HL-60/S4 treated with phorbol 12-myristate 13-acetate at 8.2 ng/mL for 4 days and 3 days (cell line): Measurements from ENCODE around the gene C13orf46.

ENCODE experiments used
- in situ Hi-C: fragments of 300-500 bp; cut with MboI; formaldehyde crosslinking; loops from 2 replicates; pipeline ENCODE4 v1.15.0; 2022; ENCODE audit warnings: low sequenced_read_pairs

The C13orf46 gene

DNA sequence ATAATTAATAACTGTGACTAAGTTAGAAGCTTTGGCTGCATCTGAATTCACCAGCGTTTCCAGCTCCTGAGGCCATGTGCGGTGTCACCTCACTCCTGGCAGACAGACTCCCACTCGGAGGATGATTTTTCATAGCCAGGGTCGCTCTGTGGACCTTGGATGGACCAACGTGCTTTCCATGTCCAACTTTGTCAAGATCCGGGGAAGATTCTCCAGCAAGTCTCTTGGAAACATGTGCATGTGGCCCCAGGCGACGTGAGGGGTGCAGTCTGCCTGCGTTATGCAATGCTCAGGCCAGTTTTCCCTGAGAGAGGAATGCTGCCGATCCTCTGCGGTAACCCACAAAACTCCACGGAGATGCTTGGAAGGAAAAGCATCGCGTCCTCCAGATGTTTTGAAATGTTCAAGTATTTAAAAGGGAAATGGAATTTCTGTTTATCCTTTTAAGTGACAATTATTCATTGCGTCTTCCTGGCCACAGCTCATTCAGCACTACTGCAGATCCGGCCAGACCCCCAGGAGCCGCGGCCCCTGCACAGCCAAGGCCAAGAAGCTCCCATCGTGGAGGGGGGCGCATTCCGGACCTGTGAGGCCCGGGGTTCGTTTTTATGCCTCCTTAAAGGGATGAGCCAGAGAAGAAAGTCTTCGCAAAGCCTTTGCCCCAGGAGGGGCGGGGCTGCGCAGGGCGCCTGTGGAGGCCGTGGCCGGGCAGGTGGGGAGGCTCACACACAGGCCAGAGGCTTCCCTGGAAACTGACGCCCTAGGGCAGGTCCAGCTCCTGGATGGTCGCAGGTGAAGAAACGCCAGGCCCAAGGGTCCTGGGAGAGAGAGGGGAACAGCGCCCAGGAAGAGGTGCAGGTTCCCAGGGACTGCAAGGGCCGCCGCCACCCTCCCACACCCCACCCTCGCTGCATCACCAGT lies 46.0 kb downstream of the C13orf46 start:
- in situ Hi-C loops, result no loop called here

DNA sequence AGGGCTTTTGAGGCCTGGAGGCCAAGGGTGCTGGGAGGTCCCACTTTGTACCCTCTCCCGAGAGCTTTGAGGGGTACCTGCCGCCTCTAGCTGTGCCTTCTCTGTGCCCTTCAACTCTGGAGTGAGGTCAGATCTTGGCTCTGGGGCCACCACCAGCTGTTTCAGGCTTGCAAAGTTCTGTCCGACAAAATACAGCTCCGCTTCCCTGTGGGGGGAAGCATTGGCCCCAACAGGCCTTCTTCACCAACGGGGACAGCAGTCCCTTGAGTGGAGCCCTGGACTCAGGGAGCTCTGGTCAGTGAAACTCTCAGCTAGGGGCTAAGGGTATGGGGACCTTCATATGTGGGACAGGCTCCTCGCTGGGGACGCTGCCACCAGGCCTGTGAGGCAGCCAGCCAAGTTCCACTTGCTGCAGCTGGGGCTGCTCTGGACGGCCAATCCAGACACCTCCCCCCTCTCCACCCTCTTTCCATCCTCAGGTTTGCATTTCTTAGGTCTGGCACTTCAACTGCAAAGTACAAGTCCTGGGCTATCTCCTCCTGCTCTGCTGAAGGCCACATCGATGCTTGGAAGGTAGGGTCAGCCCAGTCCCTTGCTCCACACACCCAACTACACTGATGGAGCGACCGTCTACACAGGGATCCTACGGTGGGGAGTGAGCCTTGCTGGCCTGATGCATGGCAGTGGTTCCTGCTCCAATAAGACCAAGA lies 46.8 kb downstream of the C13orf46 start:
- in situ Hi-C loops, result no loop called here

DNA sequence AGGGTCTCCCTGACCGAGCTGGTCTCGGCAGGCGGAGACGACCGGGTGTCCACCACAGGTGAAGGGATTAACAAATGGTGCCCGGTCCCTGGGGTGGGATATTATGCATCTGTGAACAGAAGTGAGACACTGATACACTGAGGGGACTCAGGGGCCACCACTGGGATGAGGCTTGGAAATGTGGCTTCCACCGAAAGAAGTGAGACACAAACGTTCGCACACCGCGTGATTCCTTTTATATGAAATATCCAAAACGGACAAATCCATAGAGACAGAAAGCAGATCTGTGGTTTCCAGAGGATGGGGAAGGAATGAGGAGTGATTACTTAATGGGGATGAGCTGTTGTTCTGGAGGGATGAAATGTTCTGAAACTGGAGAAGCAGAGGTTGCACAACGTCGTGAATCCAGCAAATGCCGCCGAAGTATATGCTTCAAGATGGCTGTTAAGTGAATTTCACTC lies 47.5 kb downstream of the C13orf46 start:
- in situ Hi-C loops, result no loop called here

DNA sequence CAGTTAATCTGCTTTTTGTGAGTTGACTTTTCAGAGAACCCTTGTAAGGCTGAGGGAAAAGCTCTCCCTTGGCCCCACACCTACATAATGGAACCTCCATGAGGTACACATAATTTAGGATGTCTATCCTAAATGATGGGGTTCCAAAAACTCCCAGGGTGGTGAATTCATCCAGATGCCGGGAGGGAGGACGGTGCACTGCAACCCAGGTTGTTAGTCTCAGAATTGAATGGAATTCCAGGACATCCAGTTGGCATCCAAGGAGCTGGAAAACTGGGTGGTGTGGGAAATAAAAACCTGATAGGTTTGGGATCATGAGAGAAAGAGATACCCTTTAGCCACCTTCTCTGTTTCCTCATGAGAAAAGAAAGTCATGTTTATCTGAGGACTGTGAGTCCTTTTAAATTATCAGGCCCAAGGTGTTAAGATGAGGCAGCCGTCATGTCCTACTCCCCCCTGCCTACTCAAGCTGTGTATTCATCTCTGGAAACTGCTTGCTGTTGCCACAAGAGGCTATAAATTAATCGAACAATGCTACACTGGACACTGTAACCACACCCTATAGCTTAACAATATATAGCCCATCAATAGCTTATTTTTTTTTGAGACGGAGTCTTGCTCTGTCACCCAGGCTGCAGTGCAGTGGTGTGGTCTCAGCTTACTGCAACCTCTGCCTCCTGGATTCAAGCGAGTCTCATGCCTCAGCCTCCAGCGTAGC lies 49.5 kb downstream of the C13orf46 start:
- in situ Hi-C loops, result no loop called here

DNA sequence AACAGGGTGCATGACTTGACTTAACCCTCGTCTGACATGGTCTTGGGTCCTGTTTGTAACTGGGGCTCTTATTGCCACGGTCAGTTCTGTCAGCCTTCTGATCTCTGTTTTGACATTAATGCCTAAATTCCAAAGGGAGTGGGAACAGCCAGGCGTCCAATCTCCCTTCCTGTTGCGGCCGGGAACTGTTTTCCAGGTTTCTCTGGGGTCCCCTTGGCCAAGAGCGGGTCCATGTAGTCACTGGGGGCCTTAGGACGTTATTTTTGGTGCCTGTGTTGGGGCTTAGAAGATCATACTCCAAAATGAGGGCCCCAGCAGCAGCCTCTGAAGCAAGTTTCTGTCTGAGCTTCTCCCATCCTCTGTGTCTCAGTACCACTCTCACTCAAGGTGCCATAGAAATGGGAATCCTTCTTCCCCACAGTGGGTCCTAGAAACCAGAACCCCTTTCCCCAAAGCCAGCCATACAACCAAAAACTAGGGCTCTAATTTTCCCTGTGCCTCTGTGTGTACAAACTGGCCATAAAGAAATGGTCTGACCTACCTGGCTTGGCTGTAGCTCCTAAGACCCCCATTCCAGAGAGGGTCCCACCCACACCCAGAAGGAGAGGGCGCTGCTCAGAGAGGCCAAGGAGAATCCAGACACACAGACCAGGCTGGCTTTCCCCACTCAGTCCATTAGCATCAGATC lies 50.4 kb downstream of the C13orf46 start:
- in situ Hi-C loops, result no loop called here

DNA sequence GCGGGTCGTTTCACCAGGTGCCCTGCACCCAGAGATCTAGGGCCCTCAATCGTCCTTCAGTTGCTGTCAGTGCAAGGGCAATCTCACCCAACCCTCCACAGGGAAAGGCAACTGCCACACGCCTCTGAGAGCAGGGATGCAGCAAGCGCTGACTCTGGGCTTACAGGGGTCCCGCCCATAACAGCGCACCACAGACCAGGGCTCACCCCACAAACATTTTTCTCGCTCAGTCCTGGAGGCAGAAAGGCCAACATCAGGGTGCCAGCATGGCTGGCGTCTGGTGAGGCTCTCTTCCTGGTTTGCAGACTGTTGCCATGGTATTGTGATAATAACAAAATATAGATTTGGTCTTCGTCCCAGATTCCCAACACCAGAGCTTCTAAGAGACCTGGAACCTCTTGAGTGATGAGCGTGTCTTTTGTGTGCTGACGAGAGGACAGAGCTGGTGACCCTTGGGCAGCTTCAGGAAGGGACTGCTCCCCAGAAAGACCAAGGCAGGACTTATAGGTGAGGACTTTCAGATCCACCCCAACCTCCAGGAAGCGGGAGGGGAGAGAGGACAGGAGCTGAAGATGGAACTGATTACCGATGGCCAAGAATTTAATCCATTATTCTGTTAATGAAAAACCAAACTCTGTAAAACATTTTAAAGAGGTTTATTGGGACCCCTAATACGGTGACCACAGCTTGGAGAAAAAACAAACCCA lies 51.3 kb downstream of the C13orf46 start:
- in situ Hi-C loops, result no loop called here

DNA sequence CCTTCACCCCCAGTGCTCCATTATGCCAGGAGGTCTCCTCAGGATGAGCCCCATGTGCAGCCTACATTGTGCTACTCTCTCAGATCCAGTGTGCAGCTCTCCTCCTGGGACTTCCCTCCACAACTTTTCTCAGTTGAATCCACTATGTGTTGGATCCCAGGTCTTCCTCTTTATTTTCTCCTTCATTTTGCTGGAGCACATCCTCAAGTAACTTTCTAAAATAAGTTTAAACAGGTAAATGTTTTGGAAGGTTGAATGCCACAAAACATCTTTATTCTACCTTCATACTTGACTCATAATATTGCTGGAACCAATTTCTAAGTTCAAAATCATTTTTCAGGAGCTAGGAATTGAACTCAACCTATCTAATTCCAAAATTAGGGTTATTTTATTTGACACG lies 52.1 kb downstream of the C13orf46 start:
- in situ Hi-C loops, result no loop called here

DNA sequence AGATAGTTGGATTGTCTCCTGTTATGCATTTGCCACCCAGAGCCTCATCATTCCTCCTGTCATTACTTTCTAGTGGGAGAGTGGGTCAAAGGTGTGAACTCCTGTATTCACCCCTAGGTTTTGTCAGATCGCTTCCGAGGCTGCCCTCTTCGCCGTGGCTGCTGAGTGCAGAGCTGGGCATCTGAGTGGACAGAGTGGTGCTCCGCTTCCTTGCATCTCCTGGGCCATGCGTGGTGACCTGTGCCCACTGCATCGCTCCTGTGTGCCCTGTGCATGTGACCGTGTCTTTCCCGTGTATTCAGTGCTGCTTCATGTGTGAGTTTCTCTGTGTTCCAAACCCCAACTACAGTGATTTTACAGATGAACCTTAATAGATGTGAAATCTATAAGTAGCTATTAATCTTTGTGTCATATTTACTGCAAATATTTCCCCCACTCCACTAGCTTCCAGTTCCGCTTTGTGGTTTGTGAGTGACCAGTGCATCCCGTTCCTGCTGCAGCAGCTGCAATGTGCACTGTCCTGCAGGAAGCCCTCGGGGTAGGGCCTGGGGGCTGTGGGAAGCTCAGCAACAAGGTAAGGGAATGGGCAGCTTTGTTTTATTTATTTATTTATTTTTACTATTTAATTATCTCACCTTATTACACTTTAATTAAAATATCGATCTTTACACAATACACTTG lies 53.1 kb downstream of the C13orf46 start:
- in situ Hi-C loops, result no loop called here

DNA sequence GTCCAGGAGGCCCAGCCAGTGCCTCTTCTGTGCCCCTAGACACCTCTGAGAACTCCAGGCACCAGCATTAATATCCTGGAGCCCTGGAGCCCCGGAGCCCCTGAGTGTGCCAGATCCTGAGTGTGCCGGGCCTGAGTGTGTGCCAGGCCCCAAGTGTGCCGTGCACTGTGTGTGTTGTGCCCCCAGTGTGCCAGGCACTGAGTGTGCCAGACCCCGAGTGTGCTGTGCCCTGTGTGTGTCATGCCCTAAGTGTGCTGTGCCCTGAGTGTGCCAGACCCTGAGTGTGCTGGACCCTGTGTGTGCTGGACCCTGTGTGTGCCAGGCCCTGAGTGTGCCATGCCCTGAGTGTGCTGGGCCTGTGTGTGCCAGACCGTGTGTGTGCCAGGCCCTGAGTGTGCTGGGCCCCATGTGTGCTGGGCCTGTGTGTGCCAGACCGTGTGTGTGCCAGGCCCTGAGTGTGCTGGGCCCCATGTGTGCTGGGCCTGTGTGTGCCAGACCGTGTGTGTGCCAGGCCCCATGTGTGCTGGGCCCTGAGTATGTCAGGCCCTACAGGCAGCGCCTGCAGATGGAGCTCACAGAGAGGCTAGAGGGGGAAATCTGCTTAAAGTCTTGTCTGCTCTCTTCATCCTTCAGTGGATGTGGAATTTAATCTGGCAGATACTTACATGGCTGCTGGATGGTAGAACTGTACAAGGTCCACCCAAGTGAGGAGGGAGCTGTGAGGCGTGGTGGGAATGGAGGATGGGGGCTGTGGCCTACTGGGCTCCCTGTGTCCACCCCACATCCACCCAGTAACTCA lies 53.9 kb downstream of the C13orf46 start:
- in situ Hi-C loops, result no loop called here

DNA sequence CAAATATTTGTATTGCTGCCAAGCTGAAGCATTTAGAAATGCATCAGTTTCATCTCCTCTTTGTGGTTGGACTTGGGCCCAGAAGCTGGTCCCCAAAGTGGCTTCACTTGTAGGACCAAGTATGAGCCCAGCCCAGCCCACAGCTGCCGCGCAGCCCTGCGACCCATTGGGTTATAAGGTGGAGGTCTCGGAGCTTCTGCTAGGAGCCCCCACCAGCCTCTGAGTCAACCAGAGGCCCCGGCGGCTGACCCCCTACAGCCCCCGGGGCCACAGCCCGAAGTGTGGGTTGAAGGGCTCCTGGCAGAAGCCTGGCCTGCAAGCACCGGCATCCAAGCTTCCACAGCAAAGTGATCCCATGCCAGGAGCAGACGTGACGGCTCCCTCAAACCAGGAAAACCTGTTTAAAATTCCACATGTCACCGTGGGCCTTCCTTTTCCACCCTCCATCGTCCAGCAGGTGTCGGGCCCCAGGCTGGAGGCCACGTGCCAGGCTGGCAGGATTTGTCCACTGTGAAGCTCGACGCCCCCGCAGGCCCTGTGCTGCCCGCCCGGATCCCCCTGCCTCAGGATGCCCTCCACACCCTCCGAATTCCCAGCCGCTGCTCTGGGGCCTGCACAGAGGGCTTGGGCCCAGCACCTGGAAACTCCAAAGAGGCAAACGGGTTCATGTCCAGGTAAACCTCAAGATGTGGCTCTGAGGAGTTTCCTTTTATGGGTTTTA lies 54.7 kb downstream of the C13orf46 start:
- in situ Hi-C loops, result no loop called here

DNA sequence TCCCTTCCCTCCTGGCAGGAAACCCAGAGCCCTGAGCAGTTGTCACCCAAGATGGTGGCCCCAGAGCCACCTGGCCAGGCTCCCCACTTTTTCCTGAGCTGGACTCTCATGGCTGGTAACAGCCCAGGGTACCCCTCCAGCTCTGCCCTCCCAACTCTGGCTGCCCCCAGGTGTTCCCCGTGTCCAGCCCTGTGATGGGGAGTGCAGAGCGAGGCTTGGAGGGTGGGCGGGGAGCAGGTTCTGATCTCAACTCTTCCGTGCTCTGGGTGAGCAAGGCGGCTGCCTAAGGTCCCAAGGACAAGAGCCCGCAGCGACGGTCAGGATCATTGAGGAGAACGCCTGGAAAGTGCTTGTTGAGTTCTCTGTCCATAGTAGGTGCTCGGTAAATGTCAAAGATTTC lies 55.3 kb downstream of the C13orf46 start:
- in situ Hi-C loops, result no loop called here

DNA sequence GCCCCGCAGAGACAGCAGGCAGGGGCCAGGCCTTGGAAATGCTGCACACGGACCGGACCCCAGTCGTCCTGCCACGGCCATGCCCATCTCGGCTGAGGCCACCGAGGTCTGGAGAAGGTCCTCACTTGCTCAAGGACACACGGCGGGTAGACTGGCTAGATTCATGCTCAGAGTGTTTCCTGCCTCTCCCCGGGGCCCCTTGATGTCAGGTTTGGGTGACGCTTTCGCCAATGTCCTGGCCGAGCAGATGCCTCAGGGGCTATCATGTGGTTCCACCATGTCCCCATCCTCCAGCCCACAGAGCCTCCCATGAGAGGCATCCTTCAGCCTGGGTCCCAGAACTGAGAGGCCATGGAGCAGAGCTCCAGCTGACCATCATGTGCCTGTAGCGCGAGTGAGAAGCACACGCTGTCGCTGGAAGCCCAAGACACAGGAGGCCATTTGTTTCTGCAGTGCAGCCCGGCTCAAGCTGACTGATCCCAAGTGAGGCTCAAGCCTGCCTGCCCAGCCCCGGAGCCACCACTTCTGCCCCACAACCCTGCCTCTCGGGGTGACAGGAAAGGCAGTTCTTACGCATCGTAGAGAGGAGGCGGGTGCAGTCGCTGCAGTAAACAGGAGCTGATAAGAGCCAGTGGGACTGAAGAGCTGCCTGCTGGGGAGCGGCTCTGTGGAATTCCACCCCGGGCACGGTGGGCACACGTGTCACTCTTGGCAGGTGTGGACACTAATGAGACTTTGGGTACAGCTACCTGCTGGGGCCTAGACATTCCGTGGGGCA lies 56.1 kb downstream of the C13orf46 start:
- in situ Hi-C loops, result no loop called here

DNA sequence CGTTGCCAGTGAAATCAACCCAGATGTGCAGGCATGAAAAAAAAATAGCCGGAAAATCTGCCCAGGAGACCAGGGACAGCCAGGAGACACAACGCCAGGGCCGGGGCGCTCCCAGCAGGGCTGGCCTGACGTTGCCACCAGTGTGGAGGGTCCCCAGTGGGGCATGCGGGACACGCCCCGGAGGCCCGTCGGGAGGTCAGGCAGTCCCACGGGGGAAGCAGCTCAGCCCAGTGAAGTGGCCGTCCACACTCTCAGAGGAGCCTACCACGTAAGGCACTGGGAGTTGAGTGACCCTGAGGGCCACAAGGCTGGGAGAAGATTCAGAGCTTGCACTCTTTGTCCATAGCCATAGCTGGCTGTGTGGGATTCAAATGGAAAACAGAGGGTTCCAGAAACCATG lies 56.8 kb downstream of the C13orf46 start:
- in situ Hi-C loops, result no loop called here

DNA sequence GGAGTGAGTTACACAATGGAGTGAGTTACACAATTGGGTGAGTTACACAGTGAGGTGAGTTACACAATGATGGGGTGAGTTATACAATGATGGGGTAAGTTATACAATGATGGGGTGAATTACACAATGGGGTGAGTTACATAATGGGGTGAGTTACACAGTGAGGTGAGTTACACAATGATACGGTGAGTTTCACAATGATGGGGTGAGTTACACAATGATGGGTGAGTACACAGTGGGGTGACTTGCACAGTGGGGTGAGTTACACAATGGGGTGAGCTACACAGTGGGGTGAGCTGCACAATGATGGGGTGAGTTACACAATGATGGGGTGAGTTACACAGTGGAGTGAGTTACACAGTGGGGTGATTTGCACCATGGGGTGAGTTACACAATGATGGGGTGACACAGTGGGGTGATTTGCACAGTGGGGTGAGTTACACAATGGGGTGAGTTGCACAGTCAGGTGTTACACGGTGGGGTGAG lies 57.5 kb downstream of the C13orf46 start:
- in situ Hi-C loops, result no loop called here

DNA sequence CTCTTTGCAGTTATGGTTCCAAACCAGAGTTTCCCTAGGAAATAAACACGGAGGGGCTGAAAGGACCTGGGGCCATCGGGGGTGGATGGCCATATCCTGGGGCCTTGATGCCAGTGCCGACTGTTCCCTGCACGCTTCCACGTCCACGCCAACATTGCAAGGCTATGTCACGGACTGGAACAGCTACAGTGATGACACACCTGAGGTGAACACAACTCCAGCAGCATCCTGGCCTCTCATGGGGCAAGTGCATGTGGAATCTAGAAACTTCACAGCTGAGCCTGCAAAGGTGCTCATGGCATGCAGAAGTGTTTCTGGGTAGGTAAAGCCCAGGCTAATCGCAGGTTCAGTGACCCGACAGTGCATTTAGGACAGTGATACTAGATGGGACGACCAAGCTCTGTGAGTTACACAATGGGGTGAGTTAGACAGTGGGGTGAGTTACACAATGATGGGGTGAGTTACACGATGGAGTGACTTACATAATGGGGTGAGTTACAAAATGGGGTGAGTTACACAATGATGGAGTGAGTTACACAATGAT lies 58.0 kb downstream of the C13orf46 start:
- in situ Hi-C loops, result no loop called here

DNA sequence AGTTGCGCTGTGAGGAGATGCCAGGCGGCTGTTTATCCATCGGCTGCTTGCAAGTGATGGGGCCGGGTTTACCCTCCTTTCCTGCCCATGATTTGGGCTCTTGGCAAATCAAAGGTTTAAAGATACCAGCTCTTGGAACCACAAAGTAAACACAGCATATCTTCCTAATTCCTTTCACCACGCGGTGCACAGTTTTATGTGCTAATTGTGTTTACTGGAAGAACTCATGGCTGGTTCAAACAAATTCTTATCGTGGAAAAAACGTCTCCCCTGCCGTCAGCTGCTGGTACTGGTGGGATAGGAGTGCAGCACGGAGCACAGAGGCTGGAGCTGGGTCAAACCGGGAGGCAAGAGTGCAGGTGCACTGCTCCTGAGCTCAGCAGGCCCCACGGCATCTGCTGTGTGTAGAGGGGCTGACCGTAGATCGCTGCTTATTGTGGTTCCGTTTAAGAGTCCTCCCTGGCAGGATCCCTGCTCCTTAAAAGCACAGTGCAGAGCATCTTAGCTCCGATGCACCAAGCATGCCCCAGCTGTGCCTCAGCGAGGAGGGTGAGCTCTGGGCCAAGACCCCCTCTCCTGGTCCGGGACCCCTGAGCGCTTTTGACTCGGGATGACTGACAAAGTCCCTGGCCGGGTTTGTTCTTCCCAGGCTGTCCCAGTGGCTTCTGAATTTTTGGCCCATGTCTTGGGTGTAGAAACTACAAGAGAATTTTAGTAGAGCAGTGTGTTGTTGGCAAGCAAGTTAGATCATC lies 58.7 kb downstream of the C13orf46 start:
- in situ Hi-C loops, result no loop called here
